ENCODE data around the gene ATG4B. TPM values are rescaled to one million over a fixed set of nuclear protein-coding genes. Genes with fewer than 3 reads are reported as not detected.

The ATG4B gene
- total RNA-seq, 2 experiments from 2014 or later, result 71.8 to 80.1 TPM

DNA sequence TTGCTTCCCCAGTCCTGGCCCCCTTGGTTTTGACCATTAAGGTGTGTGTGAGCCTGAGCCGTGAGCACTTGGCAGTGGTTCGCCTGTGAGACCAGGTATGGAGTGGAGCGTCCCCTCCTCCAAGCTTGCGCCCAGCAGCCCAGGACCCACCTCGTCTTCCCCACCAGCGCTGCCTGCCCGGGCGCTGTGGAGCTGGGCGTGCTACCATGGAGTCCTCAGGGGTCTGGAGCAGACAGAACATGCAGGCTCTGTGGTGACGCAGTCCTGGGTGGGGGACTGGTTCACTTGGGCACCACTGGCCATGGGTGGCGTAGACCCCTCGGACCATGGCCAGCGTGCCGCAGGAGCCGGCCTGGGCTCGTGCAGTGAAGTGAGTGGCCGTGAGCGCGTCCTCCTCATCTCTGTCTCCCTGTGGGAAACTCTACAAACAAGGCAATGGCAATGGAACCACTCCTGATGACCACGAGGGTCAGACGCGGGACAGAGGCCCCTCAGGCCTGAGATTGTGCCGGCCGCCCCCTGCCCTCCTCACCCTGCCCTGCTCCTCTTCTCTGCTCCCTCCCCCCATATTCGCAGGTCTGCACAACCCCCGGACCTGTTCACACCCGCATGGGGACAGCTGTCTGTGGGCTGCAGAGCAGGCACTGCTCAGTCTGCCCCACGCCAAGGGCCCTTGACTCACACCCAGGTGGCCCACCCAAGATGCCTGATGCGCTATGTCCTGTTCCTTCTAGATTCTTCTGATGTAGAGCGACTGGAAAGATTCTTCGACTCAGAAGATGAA lies 34.2 kb downstream of the ATG4B start:
- Mint-ChIP-seq H3K27ac (no peak overlapping the region), H3K9me3 (ENCODE audit: low read depth) (no peaks in the 10 kb centered on the region), H3K4me3 (no peak overlapping the region), H3K4me1 (no peaks in the 10 kb centered on the region), H3K27me3 (no peaks in the 10 kb centered on the region), H3K36me3 (ENCODE audit: low read depth) (peaks cover 15% of the 10 kb centered on the region)
- CTCF ChIA-PET, result no interaction called here
- POLR2A ChIA-PET, result no interaction called here
- intact Hi-C loops (cut with DNase I, micrococcal nuclease), result no loop called here
- no peak for ATAC-seq
- no peak for DNase-seq

DNA sequence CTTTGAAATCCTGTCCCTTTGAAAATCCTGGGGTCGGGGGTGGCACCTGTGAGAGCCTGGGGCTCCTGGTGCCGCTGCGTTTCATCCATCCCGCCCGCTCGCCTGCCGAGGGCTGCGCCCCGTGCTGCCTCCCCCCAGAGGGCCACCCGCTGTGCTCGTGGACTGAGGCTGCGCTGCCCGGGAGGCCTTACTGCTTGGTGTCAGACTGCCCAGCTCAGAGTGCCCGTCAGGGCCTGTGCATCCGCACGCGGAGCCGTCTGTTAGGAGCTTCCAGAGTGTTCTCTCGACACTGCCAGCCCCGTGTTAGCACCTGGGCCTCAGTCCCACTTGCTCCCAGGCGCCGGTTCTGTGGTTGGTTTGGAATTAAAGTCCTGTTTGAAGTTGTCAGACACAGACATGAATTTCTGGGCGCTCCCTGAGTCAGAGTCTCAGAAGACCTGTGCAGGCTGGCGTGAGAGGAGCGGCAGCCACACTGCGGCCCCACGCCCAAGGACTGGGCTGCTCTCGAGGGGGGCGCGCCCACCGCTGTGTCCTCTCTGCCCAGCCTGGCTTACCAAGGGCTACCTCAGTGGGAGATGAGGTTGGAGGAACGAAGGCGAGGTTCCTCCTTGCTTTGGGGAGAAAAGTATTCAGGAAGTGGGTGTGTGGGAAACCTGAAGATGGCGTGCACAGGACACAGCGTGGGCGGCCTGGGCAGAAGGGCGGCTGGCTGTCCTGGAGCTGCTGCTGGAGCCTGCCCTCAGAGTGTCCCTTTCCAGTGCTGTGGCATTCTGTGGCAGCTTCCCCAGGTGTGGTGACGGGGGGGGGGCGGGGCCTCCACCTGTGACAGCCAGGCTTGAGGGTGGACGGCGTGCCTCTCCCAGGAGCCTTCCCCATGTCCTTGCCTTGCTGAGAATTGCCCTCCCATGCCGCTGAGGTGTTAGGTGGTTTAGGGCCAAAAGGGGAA lies 35.0 kb downstream of the ATG4B start:
- Mint-ChIP-seq H3K4me1 (no peaks in the 10 kb centered on the region), H3K27me3 (no peaks in the 10 kb centered on the region), H3K36me3 (ENCODE audit: low read depth) (peaks cover 13% of the 10 kb centered on the region), H3K4me3 (no peak overlapping the region), H3K27ac (no peak overlapping the region), H3K9me3 (ENCODE audit: low read depth) (no peaks in the 10 kb centered on the region)
- ChIA-PET CTCF (interaction anchor here (1.3 kb wide), 1 partner anchor 14 kb away, joined by 3 read pairs; no protein-coding TSS in a partner anchor), POLR2A (no interaction called here)
- no peak for DNase-seq
- no peak for ATAC-seq
- intact Hi-C loops (cut with DNase I, micrococcal nuclease), result no loop called here

DNA sequence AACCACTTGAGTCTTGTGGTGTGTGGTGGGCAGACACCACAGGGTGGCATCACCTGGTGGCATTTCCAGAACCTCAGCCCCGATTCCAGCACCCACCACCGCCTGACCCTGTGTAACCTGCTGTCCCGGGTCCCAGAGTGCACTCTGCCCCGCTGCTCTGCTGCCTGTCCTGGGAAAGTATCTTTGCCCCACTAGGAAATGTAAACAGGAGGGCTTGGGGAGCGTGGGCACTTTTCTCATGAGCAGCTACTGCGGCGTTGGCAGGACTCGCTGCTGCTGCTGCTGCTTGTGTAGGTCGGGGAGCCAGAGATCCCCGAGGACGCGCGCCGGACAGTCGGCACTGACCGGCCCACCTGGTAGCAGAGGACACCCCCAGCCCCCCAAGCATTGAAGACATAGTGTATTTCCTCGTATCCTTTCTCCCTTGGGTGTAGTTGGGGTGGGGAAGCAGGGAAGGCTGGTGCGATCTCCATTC lies 35.7 kb downstream of the ATG4B start:
- Mint-ChIP-seq H3K27ac (no peak overlapping the region), H3K36me3 (ENCODE audit: low read depth) (peaks cover 12% of the 10 kb centered on the region), H3K9me3 (ENCODE audit: low read depth) (no peaks in the 10 kb centered on the region), H3K4me3 (no peak overlapping the region), H3K4me1 (no peaks in the 10 kb centered on the region), H3K27me3 (no peaks in the 10 kb centered on the region)
- ChIA-PET POLR2A (no interaction called here), CTCF (interaction anchor here (1.3 kb wide), 1 partner anchor 14 kb away, joined by 3 read pairs; no protein-coding TSS in a partner anchor)
- DNase-seq, result no peak
- intact Hi-C loops (cut with DNase I, micrococcal nuclease), result no loop called here
- no peak for ATAC-seq

DNA sequence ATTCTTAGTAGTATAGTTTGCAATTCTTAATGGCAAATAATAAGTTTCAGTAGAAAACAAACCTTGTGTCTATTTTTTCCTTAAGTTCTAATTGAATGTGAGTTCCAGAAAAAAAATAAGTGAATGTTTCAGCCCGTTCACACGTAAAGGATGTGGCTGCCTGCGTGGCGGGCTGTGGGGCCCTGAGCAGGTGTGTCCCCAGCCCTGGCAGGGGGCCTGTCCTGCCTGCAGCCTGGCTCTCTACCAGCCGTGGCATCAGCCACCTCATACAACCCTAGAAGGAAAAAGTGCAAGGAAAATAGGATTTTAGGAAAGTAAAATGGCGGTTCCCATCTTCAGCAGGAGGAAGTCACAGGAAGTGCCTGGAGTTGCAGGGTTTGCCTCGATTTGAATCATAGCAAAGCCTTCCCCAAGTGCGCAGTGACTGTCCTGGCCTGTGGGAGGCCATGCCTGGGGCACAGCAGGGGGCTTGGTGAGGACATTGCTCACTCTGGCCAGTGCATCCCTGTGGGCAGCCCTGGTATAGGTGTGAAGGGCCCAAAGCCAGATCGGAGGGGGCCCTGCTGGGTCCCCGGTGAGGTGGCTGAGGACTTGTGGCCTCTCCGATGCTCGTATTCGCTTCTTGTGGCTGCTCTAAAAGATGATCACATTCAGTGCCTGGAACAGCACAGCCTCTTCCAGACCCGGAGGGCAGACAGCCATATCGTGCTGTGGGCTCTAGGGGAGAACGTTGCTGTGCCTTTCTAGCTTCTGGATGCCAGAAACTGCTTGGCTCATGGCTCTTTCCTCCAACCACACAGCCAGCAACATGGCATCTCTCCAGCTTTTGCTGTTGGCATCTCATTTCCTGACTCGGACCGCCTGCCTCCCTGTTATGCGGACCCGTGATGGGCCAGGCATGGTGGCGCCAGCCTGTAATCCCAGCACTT lies 36.6 kb downstream of the ATG4B start:
- Mint-ChIP-seq H3K4me3 (no peak overlapping the region), H3K27ac (peak overlapping the region; percentile 51), H3K27me3 (no peaks in the 10 kb centered on the region), H3K9me3 (ENCODE audit: low read depth) (no peaks in the 10 kb centered on the region), H3K4me1 (peaks cover under 1% of the 10 kb centered on the region), H3K36me3 (ENCODE audit: low read depth) (peaks cover 9% of the 10 kb centered on the region)
- peak; percentile 47 for ATAC-seq
- intact Hi-C loops (cut with DNase I, micrococcal nuclease), result no loop called here
- no peak for DNase-seq
- CTCF ChIA-PET, result interaction anchor here (1.3 kb wide), 1 partner anchor 15 kb away, joined by 3 read pairs; no protein-coding TSS in a partner anchor
- POLR2A ChIA-PET, result no interaction called here

DNA sequence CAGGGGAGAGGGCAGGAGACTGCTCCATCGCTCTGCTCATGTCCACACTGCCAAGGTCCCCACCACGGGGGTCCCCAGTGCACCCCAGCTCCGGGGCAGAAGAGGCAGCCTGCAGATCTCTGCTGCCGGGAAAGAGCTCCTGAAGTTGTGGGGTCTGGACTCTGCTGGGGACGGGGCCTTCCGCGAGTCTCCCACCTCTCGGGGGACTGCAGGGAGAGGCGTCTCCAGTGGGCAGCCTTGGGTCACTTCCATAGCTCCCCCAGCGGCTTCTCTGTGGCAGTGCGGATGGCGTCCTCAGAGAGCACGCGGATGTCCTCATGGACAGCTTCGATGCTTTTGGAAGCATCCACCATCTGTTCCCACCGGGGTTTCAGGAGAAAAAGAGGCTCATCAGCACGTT lies 38.4 kb downstream of the ATG4B start:
- H3K4me1 Mint-ChIP-seq, result peaks cover 5% of the 10 kb centered on the region
- ChIA-PET CTCF (no interaction called here), POLR2A (interaction anchor here (0.6 kb wide), 1 partner anchor 118 kb away, joined by 6 read pairs; no protein-coding TSS in a partner anchor)
- intact Hi-C loops (cut with DNase I, micrococcal nuclease), result no loop called here
- H3K36me3 Mint-ChIP-seq (ENCODE audit: low read depth), result peaks cover 20% of the 10 kb centered on the region
- H3K4me3 Mint-ChIP-seq, result no peak overlapping the region
- no peaks in the 10 kb centered on the region for H3K9me3 Mint-ChIP-seq (ENCODE audit: low read depth)
- no peaks in the 10 kb centered on the region for H3K27me3 Mint-ChIP-seq
- ATAC-seq (no peak), DNase-seq (no peak)
- H3K27ac Mint-ChIP-seq, result no peak overlapping the region

DNA sequence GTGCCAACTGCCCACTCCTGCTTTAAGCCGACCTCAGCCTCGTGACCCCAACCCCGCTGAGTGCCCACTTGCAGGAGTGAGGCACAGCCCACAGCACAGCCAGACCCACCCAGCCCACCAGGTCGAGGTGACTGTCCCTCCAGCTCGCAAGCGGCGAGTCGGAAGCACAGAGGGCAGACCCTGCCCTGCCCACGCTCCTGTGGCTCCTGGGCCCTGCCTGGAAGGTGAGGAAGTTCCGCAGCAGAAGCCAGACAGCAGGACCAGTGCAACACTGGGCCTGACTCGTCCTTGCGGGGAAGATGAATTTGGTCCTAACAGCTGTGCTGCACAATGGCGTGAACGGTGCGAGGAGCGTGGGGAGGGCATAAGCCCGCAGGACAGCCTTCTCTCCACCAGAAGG lies 39.2 kb downstream of the ATG4B start:
- DNase-seq, result no peak
- CTCF ChIA-PET, result no interaction called here
- peaks cover 28% of the 10 kb centered on the region for H3K36me3 Mint-ChIP-seq (ENCODE audit: low read depth)
- intact Hi-C loops (cut with DNase I, micrococcal nuclease), result no loop called here
- no peak for ATAC-seq
- POLR2A ChIA-PET, result no interaction called here
- no peak overlapping the region for H3K27ac Mint-ChIP-seq
- no peak overlapping the region for H3K4me3 Mint-ChIP-seq
- H3K27me3 Mint-ChIP-seq, result no peaks in the 10 kb centered on the region
- peaks cover 6% of the 10 kb centered on the region for H3K4me1 Mint-ChIP-seq
- no peaks in the 10 kb centered on the region for H3K9me3 Mint-ChIP-seq (ENCODE audit: low read depth)

DNA sequence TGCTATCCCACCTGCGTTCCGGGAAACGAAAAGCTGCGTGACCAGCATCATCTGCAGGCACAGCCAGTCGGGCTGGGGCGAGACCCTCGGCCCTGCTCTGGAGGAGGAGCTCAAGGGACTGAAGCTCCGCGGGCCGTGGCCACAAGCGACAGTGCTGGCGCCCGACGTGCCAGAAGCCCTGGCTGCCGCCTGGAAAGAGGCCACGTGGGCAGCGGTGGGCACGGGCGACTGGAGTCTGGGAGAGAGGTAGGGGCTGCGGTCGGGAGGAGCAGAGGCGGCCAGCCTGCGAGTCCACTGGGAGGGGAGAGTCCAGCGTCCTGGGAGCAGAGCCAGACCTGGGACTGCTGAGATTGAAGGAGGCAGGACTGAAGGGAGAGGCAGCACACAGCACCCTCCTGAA lies 39.9 kb downstream of the ATG4B start:
- ATAC-seq (no peak), DNase-seq (no peak)
- no peak overlapping the region for H3K27ac Mint-ChIP-seq
- H3K4me3 Mint-ChIP-seq, result no peak overlapping the region
- intact Hi-C loops (cut with DNase I, micrococcal nuclease), result no loop called here
- no peaks in the 10 kb centered on the region for H3K9me3 Mint-ChIP-seq (ENCODE audit: low read depth)
- CTCF ChIA-PET, result no interaction called here
- no peaks in the 10 kb centered on the region for H3K27me3 Mint-ChIP-seq
- peaks cover 30% of the 10 kb centered on the region for H3K36me3 Mint-ChIP-seq (ENCODE audit: low read depth)
- POLR2A ChIA-PET, result interaction anchor here (0.5 kb wide), 1 partner anchor 22 kb away, joined by 3 read pairs; no protein-coding TSS in a partner anchor
- peaks cover 6% of the 10 kb centered on the region for H3K4me1 Mint-ChIP-seq

DNA sequence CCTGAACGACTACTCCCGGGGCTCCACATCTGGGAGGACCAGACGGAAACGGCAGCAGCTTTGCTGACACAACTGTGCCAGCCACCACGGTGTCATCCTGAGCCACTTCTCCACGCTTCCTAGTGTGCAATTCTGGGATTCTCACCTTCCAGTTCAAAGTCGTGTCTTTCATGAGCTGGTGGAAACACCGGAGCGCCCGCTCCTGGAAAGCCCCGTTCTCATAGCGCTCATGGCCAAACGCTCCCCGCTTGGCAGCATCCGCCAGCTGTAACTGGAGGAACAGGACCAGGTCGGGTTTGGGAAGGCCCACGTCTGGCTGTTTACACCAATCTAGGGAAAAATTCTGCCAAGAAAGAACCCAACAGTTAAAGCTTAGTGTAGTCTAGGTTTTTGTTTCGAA lies 40.8 kb downstream of the ATG4B start:
- ChIA-PET POLR2A (interaction anchor here (0.5 to 0.7 kb wide), 3 partner anchors 22 to 194 kb away, joined by 3 to 12 read pairs (median 4); no protein-coding TSS in a partner anchor), CTCF (no interaction called here)
- ATAC-seq (no peak), DNase-seq (no peak)
- Mint-ChIP-seq H3K27ac (no peak overlapping the region), H3K9me3 (ENCODE audit: low read depth) (no peaks in the 10 kb centered on the region), H3K27me3 (no peaks in the 10 kb centered on the region), H3K36me3 (ENCODE audit: low read depth) (peaks cover 37% of the 10 kb centered on the region), H3K4me3 (no peak overlapping the region), H3K4me1 (peaks cover 6% of the 10 kb centered on the region)
- intact Hi-C loops (cut with DNase I, micrococcal nuclease), result no loop called here

DNA sequence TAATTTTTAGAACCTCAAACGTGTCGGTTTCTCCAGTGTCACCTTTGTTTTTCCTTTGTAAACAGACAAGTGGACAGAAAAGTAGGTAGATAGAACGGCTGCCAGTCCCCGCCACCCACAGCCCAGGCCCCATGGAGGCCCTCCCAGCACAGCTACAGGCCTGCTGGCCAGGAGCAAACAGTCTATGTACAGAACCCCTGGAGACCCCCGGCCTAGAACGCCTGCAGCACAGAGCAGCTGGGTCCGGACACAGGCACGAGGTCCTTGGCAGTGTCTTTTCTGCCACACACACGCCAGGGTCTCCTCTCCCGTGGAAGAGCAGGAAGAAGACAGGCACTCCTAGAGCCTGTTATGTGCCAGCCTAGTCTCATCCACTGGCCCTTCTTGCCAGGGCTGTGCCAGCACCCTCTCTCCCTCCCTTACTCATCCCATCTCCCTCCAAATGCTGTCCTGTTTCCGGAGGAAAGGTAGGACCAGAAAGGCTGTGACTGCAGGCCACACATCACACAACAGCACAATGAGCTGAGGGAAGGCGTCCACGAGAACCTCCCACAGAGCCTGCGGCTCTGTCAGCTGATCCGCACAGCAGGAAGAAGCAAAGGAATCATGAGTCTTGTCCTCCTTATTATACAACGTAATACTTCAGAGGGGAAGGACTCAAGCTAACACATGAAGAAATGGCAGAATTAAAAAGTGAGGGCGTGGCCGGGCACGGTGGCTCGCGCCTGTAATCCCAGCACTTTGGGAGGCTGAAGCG lies 41.5 kb downstream of the ATG4B start:
- Mint-ChIP-seq H3K9me3 (ENCODE audit: low read depth) (no peaks in the 10 kb centered on the region), H3K27ac (no peak overlapping the region), H3K36me3 (ENCODE audit: low read depth) (peaks cover 42% of the 10 kb centered on the region), H3K4me1 (peaks cover 6% of the 10 kb centered on the region), H3K27me3 (no peaks in the 10 kb centered on the region), H3K4me3 (no peak overlapping the region)
- ATAC-seq (no peak), DNase-seq (no peak)
- intact Hi-C loops (cut with DNase I, micrococcal nuclease), result no loop called here
- POLR2A ChIA-PET, result interaction anchor here (0.6 kb wide), 1 partner anchor 21 kb away, joined by 12 read pairs; no protein-coding TSS in a partner anchor
- CTCF ChIA-PET, result interaction anchor here (1.2 kb wide), 1 partner anchor 55 kb away, joined by 4 read pairs; the partner anchor contains the start of gene D2HGDH

DNA sequence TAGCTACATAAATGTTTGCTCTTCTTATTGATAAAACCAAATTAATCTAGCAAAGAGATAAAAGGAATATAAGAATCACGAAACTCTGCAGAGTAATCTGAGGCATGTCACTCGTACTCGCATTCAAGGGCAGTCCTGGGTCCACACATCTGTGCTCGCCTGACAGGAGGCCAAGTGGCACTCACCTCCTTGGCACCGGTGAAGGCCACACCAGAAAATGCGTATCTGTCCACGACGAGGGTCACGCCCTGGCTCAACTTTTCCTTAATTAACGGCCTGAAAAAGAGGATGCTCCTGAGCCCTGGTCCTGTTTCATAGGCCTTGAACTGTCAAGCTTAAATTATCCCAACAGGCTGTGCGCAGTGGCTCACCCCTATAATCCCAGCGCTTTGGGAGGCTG lies 42.6 kb downstream of the ATG4B start:
- peaks cover 48% of the 10 kb centered on the region for H3K36me3 Mint-ChIP-seq (ENCODE audit: low read depth)
- H3K27me3 Mint-ChIP-seq, result no peaks in the 10 kb centered on the region
- intact Hi-C loops (cut with DNase I, micrococcal nuclease), result loop anchor here in 1 of 2 experiments (10.0 kb wide), 1 partner anchor 365 kb away; the partner anchor contains the start of genes HDLBP and SEPTIN2
- DNase-seq (no peak), ATAC-seq (no peak)
- no peak overlapping the region for H3K27ac Mint-ChIP-seq
- peaks cover 10% of the 10 kb centered on the region for H3K4me1 Mint-ChIP-seq
- ChIA-PET POLR2A (no interaction called here), CTCF (interaction anchor here (1.2 kb wide), 1 partner anchor 54 kb away, joined by 4 read pairs; the partner anchor contains the start of gene D2HGDH)
- no peaks in the 10 kb centered on the region for H3K9me3 Mint-ChIP-seq (ENCODE audit: low read depth)
- H3K4me3 Mint-ChIP-seq, result no peak overlapping the region
